Measurements from ENCODE around the gene POP7.

The POP7 gene

GRCh38 chr7:100726996-100727761 lies 21.3 kb downstream of the POP7 start:
- no peaks in the 10 kb centered on the region for H3K9me3 Mint-ChIP-seq
- no peak overlapping the region for H3K4me3 Mint-ChIP-seq
- no peaks in the 10 kb centered on the region for H3K4me1 Mint-ChIP-seq
- no peak overlapping the region for H3K27ac Mint-ChIP-seq
- peaks cover 33% of the 10 kb centered on the region for H3K27me3 Mint-ChIP-seq
- DNase-seq (no peak), ATAC-seq (no peak)

GRCh38 chr7:100728196-100728595 lies 22.3 kb downstream of the POP7 start:
- no peak for DNase-seq
- H3K4me1 Mint-ChIP-seq = no peaks in the 10 kb centered on the region
- H3K27ac Mint-ChIP-seq = no peak overlapping the region
- peaks cover 23% of the 10 kb centered on the region for H3K27me3 Mint-ChIP-seq
- H3K9me3 Mint-ChIP-seq = no peaks in the 10 kb centered on the region
- H3K4me3 Mint-ChIP-seq = no peak overlapping the region
- no peak for ATAC-seq

GRCh38 chr7:100730136-100730800 lies 24.3 kb downstream of the POP7 start:
- Mint-ChIP-seq H3K4me3 (no peak overlapping the region), H3K4me1 (peaks cover 6% of the 10 kb centered on the region), H3K27ac (peak overlapping the region in 1 of 2 donors; percentile 71), H3K9me3 (no peaks in the 10 kb centered on the region), H3K27me3 (peaks cover 9% of the 10 kb centered on the region)
- DNase-seq = no peak
- ATAC-seq = no peak

GRCh38 chr7:100731937-100732636 lies 26.2 kb downstream of the POP7 start:
- Mint-ChIP-seq H3K9me3 (no peaks in the 10 kb centered on the region), H3K4me3 (no peak overlapping the region), H3K4me1 (peaks cover 6% of the 10 kb centered on the region), H3K27ac (no peak overlapping the region), H3K27me3 (peaks cover 8% of the 10 kb centered on the region)
- ATAC-seq = no peak
- no peak for DNase-seq

GRCh38 chr7:100735730-100736129 lies 29.8 kb downstream of the POP7 start:
- H3K27ac Mint-ChIP-seq = no peak overlapping the region
- H3K4me1 Mint-ChIP-seq = peaks cover 6% of the 10 kb centered on the region
- H3K4me3 Mint-ChIP-seq = no peak overlapping the region
- no peaks in the 10 kb centered on the region for H3K27me3 Mint-ChIP-seq
- H3K9me3 Mint-ChIP-seq = no peaks in the 10 kb centered on the region
- no peak for DNase-seq
- ATAC-seq = no peak

GRCh38 chr7:100736671-100737070 lies 30.8 kb downstream of the POP7 start:
- ATAC-seq (no peak), DNase-seq (no peak)
- Mint-ChIP-seq H3K27me3 (no peaks in the 10 kb centered on the region), H3K9me3 (no peaks in the 10 kb centered on the region), H3K27ac (no peak overlapping the region), H3K4me3 (no peak overlapping the region), H3K4me1 (peaks cover 6% of the 10 kb centered on the region)

GRCh38 chr7:100739934-100740333 lies 34.0 kb downstream of the POP7 start:
- no peak overlapping the region for H3K4me3 Mint-ChIP-seq
- DNase-seq (no peak), ATAC-seq (no peak)
- peaks cover 11% of the 10 kb centered on the region for H3K27me3 Mint-ChIP-seq
- peaks cover 0 to 5% of the 10 kb centered on the region in 2 donors for H3K9me3 Mint-ChIP-seq
- no peak overlapping the region for H3K27ac Mint-ChIP-seq
- H3K4me1 Mint-ChIP-seq = peaks cover under 1% of the 10 kb centered on the region

GRCh38 chr7:100744605-100745004 lies 38.7 kb downstream of the POP7 start:
- peaks cover 0 to 5% of the 10 kb centered on the region in 2 donors for H3K9me3 Mint-ChIP-seq
- H3K4me1 Mint-ChIP-seq = peaks cover 5% of the 10 kb centered on the region
- DNase-seq = no peak
- peaks cover 43% of the 10 kb centered on the region for H3K27me3 Mint-ChIP-seq
- ATAC-seq = no peak
- H3K4me3 Mint-ChIP-seq = peak overlapping the region in 1 of 2 donors; percentile 96
- H3K27ac Mint-ChIP-seq = no peak overlapping the region

GRCh38 chr7:100745184-100745583 lies 39.3 kb downstream of the POP7 start:
- Mint-ChIP-seq H3K4me1 (peaks cover 5% of the 10 kb centered on the region), H3K9me3 (peaks cover 0 to 5% of the 10 kb centered on the region in 2 donors), H3K27me3 (peaks cover 44% of the 10 kb centered on the region), H3K4me3 (peak overlapping the region; percentile 86 to 96), H3K27ac (peak overlapping the region; percentile 96 to 98)
- DNase-seq (peak; percentile 21 to 70), ATAC-seq (peak; percentile 96)

GRCh38 chr7:100752994-100753393 lies 47.1 kb downstream of the POP7 start:
- peaks cover 0 to 10% of the 10 kb centered on the region in 2 donors for H3K9me3 Mint-ChIP-seq
- ATAC-seq (peak; percentile 62), DNase-seq (no peak)
- H3K27me3 Mint-ChIP-seq = peaks cover 40% of the 10 kb centered on the region
- no peaks in the 10 kb centered on the region for H3K4me1 Mint-ChIP-seq
- no peak overlapping the region for H3K4me3 Mint-ChIP-seq
- peak overlapping the region in 1 of 2 donors; percentile 95 for H3K27ac Mint-ChIP-seq

GRCh38 chr7:100753750-100754149 lies 47.8 kb downstream of the POP7 start:
- DNase-seq (no peak), ATAC-seq (no peak)
- Mint-ChIP-seq H3K27me3 (peaks cover 33% of the 10 kb centered on the region), H3K27ac (no peak overlapping the region), H3K4me3 (no peak overlapping the region), H3K4me1 (no peaks in the 10 kb centered on the region), H3K9me3 (peaks cover 0 to 10% of the 10 kb centered on the region in 2 donors)

Data from stimulated activated naive CD8-positive, alpha-beta T cell treated with anti-CD3 and anti-CD28 coated beads, Interleukin-15, amount 100 ng/mL, for 72 hours (primary cell).